Measurements from ENCODE around the gene NPPB.

NPPB gene

GRCh38 chr1:11858968-11859871 is 475 bp upstream of the NPPB start:
- in situ Hi-C loops (cut with HindIII; ENCODE audit: low sequenced_read_pairs) = loop anchor here (25.0 kb wide), 1 partner anchor 178 kb away; no protein-coding TSS in a partner anchor

DNA sequence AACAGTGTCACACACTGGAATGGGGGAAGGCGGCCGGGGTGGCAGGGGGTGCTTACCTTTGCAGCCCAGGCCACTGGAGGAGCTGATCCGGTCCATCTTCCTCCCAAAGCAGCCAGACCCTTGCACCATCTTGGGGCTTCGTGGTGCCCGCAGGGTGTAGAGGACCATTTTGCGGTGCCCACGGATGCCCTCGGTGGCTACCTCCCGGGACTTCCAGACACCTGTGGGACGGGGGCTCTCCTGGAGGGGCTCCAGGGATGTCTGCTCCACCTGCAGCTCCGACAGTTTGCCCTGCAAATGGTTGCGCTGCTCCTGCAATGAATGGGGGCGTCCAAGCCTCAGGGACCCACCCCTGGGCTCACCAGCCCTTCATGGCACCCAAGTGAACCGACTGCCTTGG is 587 bp downstream of the NPPB start:
- in situ Hi-C loops (cut with HindIII; ENCODE audit: low sequenced_read_pairs) = loop anchor here (25.0 kb wide), 1 partner anchor 179 kb away; no protein-coding TSS in a partner anchor

- in situ Hi-C loops (cut with HindIII; ENCODE audit: low sequenced_read_pairs) = loop anchor here (25.0 kb wide), 1 partner anchor 180 kb away; no protein-coding TSS in a partner anchor
These were observed 1.4 kb downstream of the NPPB start for GRCh38 chr1:11857164-11857851.

DNA sequence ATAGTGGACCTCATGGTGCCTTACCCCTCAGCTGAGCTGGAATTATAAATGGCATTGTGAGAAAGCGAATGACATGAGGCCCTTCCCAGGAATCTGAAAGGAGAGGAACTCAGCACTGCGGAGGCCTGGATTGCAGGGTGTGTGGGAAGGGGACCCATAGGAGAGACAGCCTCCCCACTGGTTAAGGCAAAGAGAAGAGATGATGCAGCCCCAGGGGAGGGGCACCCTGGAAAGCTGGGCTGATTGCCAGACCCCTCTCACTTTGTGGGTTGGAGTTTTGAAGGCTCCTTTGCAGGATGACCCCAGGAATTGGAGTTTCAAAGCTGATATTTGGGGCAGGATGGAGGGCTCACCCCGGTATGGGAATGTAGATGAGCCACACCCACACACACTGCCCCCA is 2.0 kb downstream of the NPPB start:
- in situ Hi-C loops (cut with HindIII; ENCODE audit: low sequenced_read_pairs) = loop anchor here (25.0 kb wide), 1 partner anchor 181 kb away; no protein-coding TSS in a partner anchor

DNA sequence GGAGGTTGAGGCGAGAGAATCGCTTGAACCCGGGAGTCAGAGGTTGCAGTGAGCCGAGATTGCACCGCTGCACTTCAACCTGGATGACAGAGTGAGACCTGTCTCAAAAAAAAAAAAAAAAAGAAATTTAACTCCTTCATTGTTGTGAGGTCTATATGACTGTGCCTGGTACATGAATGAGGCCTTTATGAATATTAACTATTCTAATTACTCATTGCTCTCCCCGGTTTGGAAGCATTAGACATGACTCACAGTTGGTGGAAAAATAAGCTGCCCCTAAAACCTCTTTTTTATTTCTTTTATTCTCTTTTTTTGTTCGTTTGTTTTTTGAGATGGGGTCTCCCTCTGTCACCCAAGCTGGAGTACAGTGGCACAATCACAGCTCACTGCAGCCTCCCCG is 3.3 kb downstream of the NPPB start:
- in situ Hi-C loops (cut with HindIII; ENCODE audit: low sequenced_read_pairs) = loop anchor here (25.0 kb wide), 1 partner anchor 182 kb away; no protein-coding TSS in a partner anchor

- in situ Hi-C loops (cut with HindIII; ENCODE audit: low sequenced_read_pairs) = loop anchor here (25.0 kb wide), 1 partner anchor 183 kb away; no protein-coding TSS in a partner anchor
These were observed 4.2 kb downstream of the NPPB start for GRCh38 chr1:11854519-11854918.

GRCh38 chr1:11851180-11851579 is 7.6 kb downstream of the NPPB start:
- in situ Hi-C loops (cut with HindIII; ENCODE audit: low sequenced_read_pairs) = loop anchor here (25.0 kb wide), 1 partner anchor 186 kb away; no protein-coding TSS in a partner anchor

GRCh38 chr1:11850156-11850555 is 8.6 kb downstream of the NPPB start:
- in situ Hi-C loops (cut with HindIII; ENCODE audit: low sequenced_read_pairs) = loop anchor here (25.0 kb wide), 1 partner anchor 187 kb away; no protein-coding TSS in a partner anchor

DNA sequence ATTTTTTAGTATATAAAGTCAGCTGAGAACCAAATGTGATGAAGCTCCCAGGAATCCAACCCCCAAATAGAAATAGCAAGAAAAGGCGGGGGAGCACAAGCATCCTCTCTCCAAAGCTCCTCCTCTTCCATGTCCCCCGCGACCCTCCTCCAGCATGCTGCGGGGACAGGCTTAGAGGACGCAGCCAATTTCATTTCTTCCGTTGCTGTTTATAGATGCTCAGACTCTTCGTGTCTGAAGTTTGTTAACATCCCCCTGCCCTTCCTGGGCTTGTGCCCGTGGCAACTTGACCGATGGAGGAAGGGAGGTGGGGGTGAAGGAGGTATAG is 10.4 kb downstream of the NPPB start:
- in situ Hi-C loops (cut with HindIII; ENCODE audit: low sequenced_read_pairs) = no loop called here

DNA sequence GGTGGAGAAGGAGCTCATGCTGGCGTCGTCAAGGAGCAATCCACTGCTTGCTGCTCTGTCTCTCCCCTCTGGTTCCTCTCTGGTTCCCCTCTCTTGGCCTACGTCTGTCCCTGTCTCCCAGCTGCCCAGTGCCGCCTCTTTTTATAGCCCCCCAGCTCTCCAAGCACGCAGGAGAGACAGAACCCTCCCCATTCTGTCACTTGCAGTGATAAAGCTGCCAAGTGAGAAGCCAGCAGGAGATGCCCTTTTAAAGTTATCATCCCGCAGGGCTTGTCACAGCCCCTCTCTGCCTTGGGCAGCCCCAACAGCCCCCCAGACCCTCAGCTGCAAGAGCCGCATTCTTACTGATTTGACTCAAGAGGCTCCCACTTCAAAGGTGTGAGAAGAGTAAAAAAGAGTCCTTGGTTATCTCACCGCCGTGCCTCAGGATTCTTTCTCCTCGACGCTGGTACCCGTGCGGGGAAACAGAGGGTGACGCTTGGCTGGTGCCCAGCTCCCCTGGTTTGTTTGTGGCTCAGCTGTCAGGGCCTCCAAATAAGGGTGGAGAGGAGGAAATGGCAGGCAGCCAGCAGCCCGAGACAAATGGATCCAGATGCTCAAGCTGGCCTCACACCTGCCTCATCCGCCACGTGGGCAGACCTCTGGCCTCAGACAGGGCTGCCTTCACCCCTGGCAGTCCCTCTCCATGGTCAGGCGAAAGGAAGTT is 10.9 kb downstream of the NPPB start, which contains the start of gene NPPA:
Gene NPPA (minus strand): TSS at position 117 of the 706 bp plus-strand sequence. CDS start 99 bp downstream, at position 18.
- in situ Hi-C loops (cut with HindIII; ENCODE audit: low sequenced_read_pairs) = no loop called here

DNA sequence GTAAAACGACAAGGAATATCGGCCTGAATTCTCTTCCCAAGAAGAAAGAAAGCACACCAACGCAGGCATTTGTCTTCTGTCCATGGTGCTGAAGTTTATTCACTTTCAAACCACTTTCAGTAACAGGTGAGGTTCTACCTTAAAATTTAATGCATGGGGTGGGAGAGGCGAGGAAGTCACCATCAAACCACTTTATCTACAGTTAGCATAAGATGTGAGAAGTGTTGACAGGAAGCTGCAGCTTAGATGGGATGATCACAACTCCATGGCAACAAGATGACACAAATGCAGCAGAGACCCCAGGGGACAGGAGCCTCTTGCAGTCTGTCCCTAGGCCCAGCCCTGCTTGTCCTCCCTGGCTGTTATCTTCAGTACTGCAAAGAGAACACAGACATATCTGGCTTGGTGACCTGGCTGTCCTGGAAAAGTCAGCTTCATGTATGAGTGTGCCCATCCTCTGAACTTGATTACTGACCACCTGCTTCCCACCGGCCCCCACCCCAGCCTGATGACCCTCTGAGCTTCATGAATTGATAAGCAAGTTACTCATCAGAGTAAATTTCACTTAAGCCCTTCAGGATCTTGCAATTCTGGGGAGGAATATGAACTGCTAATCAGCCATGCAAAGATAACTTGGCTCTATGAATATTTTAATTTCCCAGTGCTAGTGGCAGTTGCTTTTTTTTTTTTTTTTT is 13.0 kb downstream of the NPPB start:
- in situ Hi-C loops (cut with HindIII; ENCODE audit: low sequenced_read_pairs) = no loop called here

- in situ Hi-C loops (cut with HindIII; ENCODE audit: low sequenced_read_pairs) = no loop called here
These were observed 16.3 kb downstream of the NPPB start for GRCh38 chr1:11842154-11843041.

DNA sequence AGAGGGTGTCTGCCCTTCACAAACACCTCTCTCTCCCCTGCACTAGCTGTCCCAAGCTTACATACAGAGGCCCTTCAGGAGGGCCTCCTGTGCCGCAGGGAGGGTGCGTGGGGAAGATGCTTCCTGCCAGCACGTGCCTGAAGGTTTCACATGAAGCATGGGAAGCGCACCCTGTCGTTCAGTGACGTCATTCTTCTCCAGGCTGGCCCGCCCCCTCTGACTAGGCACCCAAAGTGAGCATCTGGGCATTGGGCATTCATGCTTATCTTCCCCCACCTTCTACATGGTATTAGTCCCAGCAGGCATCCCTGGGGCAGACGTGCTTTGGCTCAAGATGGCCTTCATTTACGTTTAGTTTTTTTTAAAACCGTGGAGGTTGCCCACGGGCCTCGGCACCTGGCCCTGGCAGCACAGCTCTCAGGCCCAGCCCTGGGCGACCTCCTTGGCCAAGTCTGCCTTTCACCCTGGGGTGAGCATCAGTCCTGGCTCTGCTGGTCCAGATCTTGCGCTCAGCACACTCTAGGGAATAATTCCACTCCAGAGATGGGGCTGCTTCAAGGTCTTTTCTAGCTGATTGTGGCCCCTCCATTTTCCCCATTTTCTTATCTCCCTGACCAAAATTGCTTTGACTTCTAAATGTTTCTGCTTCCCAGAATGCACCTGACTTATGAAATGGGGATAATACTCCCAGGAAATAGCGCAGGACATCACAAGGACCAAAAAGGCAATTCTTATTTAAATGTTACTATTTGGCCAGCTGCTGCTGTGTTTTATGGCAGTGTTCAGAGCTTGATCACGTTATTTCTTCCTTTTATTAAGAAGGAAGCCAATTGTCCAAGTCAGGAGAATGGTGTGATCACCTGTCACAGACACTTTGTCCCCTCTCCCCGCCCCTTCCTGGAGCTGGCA is 17.2 kb downstream of the NPPB start:
- in situ Hi-C loops (cut with HindIII; ENCODE audit: low sequenced_read_pairs) = no loop called here

- in situ Hi-C loops (cut with HindIII; ENCODE audit: low sequenced_read_pairs) = no loop called here
These were observed 18.7 kb downstream of the NPPB start for GRCh38 chr1:11839727-11840705.

DNA sequence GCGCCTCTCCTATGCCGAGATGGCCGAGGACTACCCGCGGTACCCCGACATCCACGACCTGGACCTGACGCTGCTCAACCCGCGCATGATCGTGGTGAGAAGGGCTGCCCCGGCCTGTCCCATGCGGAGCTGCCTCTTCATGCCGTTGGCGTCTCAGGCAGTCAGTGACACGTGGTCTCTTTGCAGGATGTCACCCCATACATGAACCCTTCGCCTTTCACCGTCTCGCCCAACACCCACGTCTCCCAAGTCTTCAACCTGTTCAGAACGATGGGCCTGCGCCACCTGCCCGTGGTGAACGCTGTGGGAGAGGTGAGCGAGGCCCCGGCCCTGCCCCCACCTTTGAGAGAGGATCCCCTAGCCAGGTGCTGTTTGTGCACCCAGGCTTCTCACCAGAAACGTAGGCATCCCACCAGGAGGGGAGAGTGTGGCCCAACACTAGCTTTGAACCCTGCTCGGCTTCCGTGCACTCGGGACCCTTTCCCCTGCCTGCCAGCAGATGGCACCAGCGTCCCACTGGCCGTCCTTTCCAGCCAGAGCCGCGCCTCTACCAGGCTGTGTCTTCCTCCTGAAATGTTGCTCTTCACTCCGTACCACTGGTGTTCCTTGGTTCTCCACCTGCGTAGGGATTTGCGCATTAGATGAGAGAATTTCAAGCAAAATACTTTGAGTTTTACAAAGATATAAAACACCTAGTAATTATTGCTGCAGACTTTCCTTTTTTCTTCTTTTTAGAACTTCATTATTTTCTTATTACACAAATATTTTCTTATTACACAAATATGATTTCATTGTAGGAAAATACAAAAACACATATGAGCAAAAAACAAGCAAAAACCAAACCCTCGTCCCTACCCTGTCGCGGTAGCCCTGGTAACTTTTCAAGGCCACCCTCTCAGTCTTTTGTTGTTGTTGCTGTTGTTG is 20.1 kb downstream of the NPPB start:
- in situ Hi-C loops (cut with HindIII; ENCODE audit: low sequenced_read_pairs) = no loop called here

- in situ Hi-C loops (cut with HindIII; ENCODE audit: low sequenced_read_pairs) = no loop called here
These were observed 20.9 kb downstream of the NPPB start for GRCh38 chr1:11837767-11838348.

Measured in endothelial cell of hepatic sinusoid (primary cell).